Loucy (cell line): ENCODE results near the gene EIPR1.

ENCODE experiments used
- H2AFZ ChIP-seq: fragments of 200-600 bp; sonication (generic); 2 replicates; pipeline ENCODE4 v1.6.0; 2016; ENCODE audit warnings: antibody characterized with exemption, mild to moderate bottlenecking, low read length, moderate library complexity
- H3F3A ChIP-seq: fragments of 200-600 bp; 2 replicates; pipeline ENCODE4 v1.6.0; 2016; ENCODE audit warnings: antibody characterized with exemption, low read depth, mild to moderate bottlenecking
- H3K27me3 ChIP-seq: fragments of 200-600 bp; sonication (generic); 2 replicates; pipeline ENCODE4 v1.6.1; 2014; ENCODE audit warnings: low read length, mild to moderate bottlenecking; ENCODE audit not compliant: insufficient read depth, poor library complexity, severe bottlenecking
- H3K36me3 ChIP-seq: fragments of 200-600 bp; sonication (generic); 2 replicates; pipeline ENCODE4 v1.6.1; 2016; ENCODE audit warnings: low read length; ENCODE audit not compliant: insufficient read depth
- H3K4me1 ChIP-seq: fragments of 200-600 bp; sonication (generic); 2 replicates; pipeline ENCODE4 v1.5.1; 2014; ENCODE audit warnings: low read length, mild to moderate bottlenecking; ENCODE audit not compliant: insufficient read depth, poor library complexity, severe bottlenecking
- H3K4me2 ChIP-seq: fragments of 200-600 bp; sonication (generic); 2 replicates; pipeline ENCODE4 v1.6.0; 2014; ENCODE audit warnings: antibody characterized with exemption, low read length, low read depth, mild to moderate bottlenecking; ENCODE audit not compliant: poor library complexity, severe bottlenecking
- H3K4me3 ChIP-seq: fragments of 200-600 bp; sonication (generic); 2 replicates; pipeline ENCODE4 v1.5.1; 2014; ENCODE audit warnings: low read length, mild to moderate bottlenecking, mixed read lengths; ENCODE audit not compliant: poor library complexity, severe bottlenecking
- H3K79me2 ChIP-seq: fragments of 200-600 bp; sonication (generic); 2 replicates; pipeline ENCODE4 v1.6.1; 2014; ENCODE audit warnings: low read length; ENCODE audit not compliant: insufficient read depth
- H3K9ac ChIP-seq: fragments of 200-600 bp; sonication (generic); 2 replicates; pipeline ENCODE4 v1.6.0; 2014; ENCODE audit warnings: mild to moderate bottlenecking, low read depth, low read length, moderate library complexity; ENCODE audit not compliant: poor library complexity, severe bottlenecking
- H3K9me2 ChIP-seq: fragments of 200-600 bp; sonication (generic); replicated peaks from 2 replicates; pipeline ENCODE4 v1.6.1; 2016; ENCODE audit warnings: low read depth, low read length, mixed read lengths
- H3K9me3 ChIP-seq: fragments of 200-600 bp; sonication (generic); 2 replicates; pipeline ENCODE4 v1.6.1; 2014; ENCODE audit warnings: mild to moderate bottlenecking, antibody characterized with exemption, low read length, low read depth; ENCODE audit not compliant: insufficient read depth
- H4K20me1 ChIP-seq: fragments of 200-600 bp; sonication (generic); 2 replicates; pipeline ENCODE4 v1.6.0; 2014; ENCODE audit warnings: antibody characterized with exemption, low read length, mild to moderate bottlenecking; ENCODE audit not compliant: insufficient read depth, poor library complexity, severe bottlenecking
- EZH2phosphoT487 ChIP-seq: fragments of 200-600 bp; IDR thresholded peaks from 2 replicates; pipeline ENCODE4 v1.6.1; 2018; ENCODE audit warnings: antibody characterized with exemption, mild to moderate bottlenecking, moderate library complexity, borderline replicate concordance
- TF ChIP-seq, protein P1 (sequence below): fragments of 200-600 bp; sonication (generic); conservative IDR thresholded peaks from 2 replicates; pipeline ENCODE4 v1.5.1; 2014; ENCODE audit warnings: mild to moderate bottlenecking, antibody characterized with exemption, low read length

Gene EIPR1

DNA sequence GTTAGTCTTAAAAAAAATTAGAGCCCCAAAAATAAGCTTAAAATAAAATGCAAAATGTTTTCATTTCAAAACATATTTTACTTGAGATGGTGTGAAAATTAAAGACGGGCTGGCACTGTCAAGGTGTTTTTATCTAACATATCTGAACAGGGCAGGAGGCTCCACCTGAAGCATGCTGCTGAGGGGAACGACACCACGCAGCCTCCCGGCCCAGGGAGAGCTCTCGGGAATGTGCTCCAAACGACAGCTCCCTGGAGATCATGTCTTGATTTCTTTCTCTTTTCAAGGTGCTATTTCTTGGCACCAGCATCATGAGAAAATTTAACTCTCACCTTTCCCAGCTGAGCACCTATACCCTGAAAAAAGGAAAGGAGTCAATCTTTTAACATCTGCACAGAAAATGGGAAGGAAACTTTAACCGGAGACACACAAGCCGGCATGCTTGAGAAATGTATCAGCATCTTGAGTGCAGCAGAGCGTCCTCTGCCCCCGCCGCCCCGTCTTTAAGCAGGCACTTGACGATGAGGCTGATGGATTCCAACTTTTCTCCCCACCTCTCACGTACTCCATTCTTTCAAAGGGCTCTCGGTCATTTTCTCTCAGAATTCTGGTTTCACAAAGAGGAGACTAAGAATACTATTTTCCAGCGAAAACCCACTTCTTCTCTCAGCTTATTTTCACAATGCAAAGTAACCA is 56.6 kb downstream of the EIPR1 start:
- Histone ChIP-seq H4K20me1 (no peaks in the 10 kb centered on the region), H3K27me3 (no peaks in the 10 kb centered on the region)

DNA sequence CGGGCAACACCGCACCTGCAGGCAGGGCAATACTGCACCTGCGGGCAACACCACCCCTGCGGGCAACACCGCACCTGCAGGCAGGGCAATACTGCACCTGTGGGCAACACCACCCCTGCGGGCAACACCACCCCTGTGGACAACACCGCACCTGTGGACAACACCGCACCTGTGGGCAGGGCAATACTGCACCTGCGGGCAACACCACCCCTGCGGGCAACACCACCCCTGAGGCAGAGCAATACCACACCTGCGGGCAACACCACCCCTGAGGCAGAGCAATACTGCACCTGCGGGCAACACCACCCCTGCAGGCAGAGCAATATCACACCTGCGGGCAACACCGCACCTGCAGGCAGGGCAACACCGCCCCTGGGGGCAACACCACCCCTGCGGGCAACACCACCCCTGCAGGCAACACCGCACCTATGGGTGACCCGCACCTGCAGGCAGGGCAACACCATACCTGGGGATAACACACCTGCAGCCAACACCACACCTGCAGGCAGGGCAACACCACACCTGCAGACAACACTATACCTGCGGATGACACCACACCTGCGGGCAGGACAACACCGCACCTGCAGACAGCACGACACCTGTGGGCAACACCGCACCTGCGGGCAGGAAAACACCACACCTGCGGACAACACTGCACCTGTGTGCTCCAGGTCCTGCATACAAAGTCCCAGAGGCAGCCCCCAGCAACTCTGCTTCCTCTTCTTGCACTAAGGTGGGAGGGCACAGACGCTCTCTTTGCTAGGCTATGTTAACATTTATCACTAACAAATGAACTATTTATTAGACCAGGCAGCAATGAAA is 57.7 kb downstream of the EIPR1 start:
- Histone ChIP-seq H2AFZ (no peak overlapping the region), H3K27me3 (no peaks in the 10 kb centered on the region), H3K4me3 (no peak overlapping the region), H3K9ac (no peak overlapping the region), H3K4me2 (no peak overlapping the region), H3K9me2 (no peaks in the 10 kb centered on the region), H3K36me3 (peaks cover 9% of the 10 kb centered on the region; the same call in 1 of the 2 replicates), H3K79me2 (peaks cover 6% of the 10 kb centered on the region; the same call in 1 of the 2 replicates), H4K20me1 (no peaks in the 10 kb centered on the region), H3K9me3 (no peaks in the 10 kb centered on the region), H3K4me1 (no peaks in the 10 kb centered on the region), H3F3A (0 out of 2 replicates have a peak, but pooled peaks cover 3% of the 10 kb centered on the region)
- TF ChIP-seq, protein P1, sequence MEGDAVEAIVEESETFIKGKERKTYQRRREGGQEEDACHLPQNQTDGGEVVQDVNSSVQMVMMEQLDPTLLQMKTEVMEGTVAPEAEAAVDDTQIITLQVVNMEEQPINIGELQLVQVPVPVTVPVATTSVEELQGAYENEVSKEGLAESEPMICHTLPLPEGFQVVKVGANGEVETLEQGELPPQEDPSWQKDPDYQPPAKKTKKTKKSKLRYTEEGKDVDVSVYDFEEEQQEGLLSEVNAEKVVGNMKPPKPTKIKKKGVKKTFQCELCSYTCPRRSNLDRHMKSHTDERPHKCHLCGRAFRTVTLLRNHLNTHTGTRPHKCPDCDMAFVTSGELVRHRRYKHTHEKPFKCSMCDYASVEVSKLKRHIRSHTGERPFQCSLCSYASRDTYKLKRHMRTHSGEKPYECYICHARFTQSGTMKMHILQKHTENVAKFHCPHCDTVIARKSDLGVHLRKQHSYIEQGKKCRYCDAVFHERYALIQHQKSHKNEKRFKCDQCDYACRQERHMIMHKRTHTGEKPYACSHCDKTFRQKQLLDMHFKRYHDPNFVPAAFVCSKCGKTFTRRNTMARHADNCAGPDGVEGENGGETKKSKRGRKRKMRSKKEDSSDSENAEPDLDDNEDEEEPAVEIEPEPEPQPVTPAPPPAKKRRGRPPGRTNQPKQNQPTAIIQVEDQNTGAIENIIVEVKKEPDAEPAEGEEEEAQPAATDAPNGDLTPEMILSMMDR, result no peak
- TF ChIP-seq EZH2phosphoT487, result no peak

More for the DNA sequence above, 56.6 kb downstream of the EIPR1 start:
- Histone ChIP-seq H3F3A (0 out of 2 replicates have a peak, but pooled peaks cover 3% of the 10 kb centered on the region), H3K79me2 (peaks cover 6% of the 10 kb centered on the region; the same call in 1 of the 2 replicates), H3K36me3 (peaks cover 9% of the 10 kb centered on the region; the same call in 1 of the 2 replicates), H2AFZ (no peak overlapping the region), H3K4me2 (no peak overlapping the region), H3K4me3 (no peak overlapping the region), H3K9ac (no peak overlapping the region), H3K4me1 (no peaks in the 10 kb centered on the region), H3K9me3 (no peaks in the 10 kb centered on the region), H3K9me2 (no peaks in the 10 kb centered on the region)
- TF ChIP-seq, protein P1, result no peak
- TF ChIP-seq EZH2phosphoT487, result no peak

DNA sequence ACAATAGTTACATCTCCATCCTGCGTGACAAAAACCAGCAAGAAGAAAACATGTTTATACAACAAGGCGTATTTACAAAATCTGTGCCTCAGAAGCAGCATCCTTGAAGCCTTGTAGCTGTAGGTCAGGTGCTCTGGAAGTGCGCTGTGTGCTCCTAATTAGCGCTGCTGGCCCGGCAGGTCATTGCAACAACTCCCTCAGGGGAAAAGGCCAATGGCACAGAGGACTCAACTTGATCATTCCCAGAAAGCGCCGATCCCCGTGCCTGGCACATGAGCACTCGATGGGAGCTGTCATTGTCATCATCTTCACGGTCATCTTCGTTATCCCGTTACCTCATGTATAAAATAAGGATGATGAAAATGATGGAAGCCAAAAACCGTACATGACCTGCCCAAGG is 58.5 kb downstream of the EIPR1 start:
- TF ChIP-seq EZH2phosphoT487, result no peak
- TF ChIP-seq, protein P1, result no peak
- Histone ChIP-seq H3F3A (0 out of 2 replicates have a peak, but pooled peaks cover 3% of the 10 kb centered on the region), H3K4me3 (no peak overlapping the region), H3K9ac (no peak overlapping the region), H3K27me3 (no peaks in the 10 kb centered on the region), H3K79me2 (peaks cover 6% of the 10 kb centered on the region; the same call in 1 of the 2 replicates), H3K9me3 (no peaks in the 10 kb centered on the region), H3K36me3 (peaks cover 9% of the 10 kb centered on the region; the same call in 1 of the 2 replicates), H3K9me2 (no peaks in the 10 kb centered on the region), H3K4me2 (no peak overlapping the region), H4K20me1 (no peaks in the 10 kb centered on the region), H3K4me1 (no peaks in the 10 kb centered on the region), H2AFZ (no peak overlapping the region)
